Measurements from ENCODE around the gene MRPL11. TPM values are rescaled to one million over a fixed set of nuclear protein-coding genes. Genes with fewer than 3 reads are reported as not detected.

MRPL11 gene
- total and polyA plus RNA-seq, 2 of the 13 experiments (the other 11 are each of a cell fraction or from before 2014, with no cell fraction given) = 72.9 to 176 TPM

- TF ChIP-seq PHB2 (IDR thresholded peaks at IDR 0.05; ENCODE audit: partially characterized antibody) (no peak), TCF7 (IDR thresholded peaks at IDR 0.05; ENCODE audit: low read depth) (no peak), ELF4 (CRISPR knock-in tag; IDR thresholded peaks at IDR 0.05; ENCODE audit: borderline replicate concordance) (no peak), SRF (IDR thresholded peaks at IDR 0.05; ENCODE audit: low read depth, low read length) (no peak), MAX (IDR thresholded peaks at IDR 0.05) (no peak), HIVEP1 (CRISPR knock-in tag; IDR thresholded peaks at IDR 0.05) (no peak), ZNF552 (CRISPR knock-in tag; IDR thresholded peaks at IDR 0.05; ENCODE audit: borderline replicate concordance) (no peak), LCORL (IDR thresholded peaks at IDR 0.05) (no peak), LCORL (CRISPR knock-in tag; IDR thresholded peaks at IDR 0.05) (no peak), TCF7L2 (IDR thresholded peaks at IDR 0.05; ENCODE audit: low read depth, low read length) (no peak), NR1H2 (CRISPR knock-in tag; IDR thresholded peaks at IDR 0.05; ENCODE audit: borderline replicate concordance, low read depth) (no peak), NONO (IDR thresholded peaks at IDR 0.05) (no peak), NONO (CRISPR knock-in tag; conservative IDR thresholded peaks at IDR 0.05) (no peak), IKZF4 (CRISPR knock-in tag; IDR thresholded peaks at IDR 0.05; ENCODE audit: borderline replicate concordance, low read depth, not compliant biosample characterization) (peak; percentile 69), ERF (CRISPR knock-in tag; IDR thresholded peaks at IDR 0.05) (peak; percentile 95), ZSCAN22 (CRISPR knock-in tag; IDR thresholded peaks at IDR 0.05) (no peak), HMGA1 (CRISPR knock-in tag; conservative IDR thresholded peaks at IDR 0.05) (no peak), ADNP (CRISPR knock-in tag; IDR thresholded peaks at IDR 0.05) (no peak), TSC22D2 (CRISPR knock-in tag; IDR thresholded peaks at IDR 0.05; ENCODE audit: borderline replicate concordance) (peak; percentile 98), ZFY (CRISPR knock-in tag; IDR thresholded peaks at IDR 0.05) (peak; percentile 53), ISX (CRISPR knock-in tag; conservative IDR thresholded peaks at IDR 0.05) (peak; percentile 95; the same call in 1 of the 2 replicates), NPAS2 (CRISPR knock-in tag; IDR thresholded peaks at IDR 0.05; ENCODE audit: borderline replicate concordance) (0 out of 2 replicates have a peak, but pooled peaks have one; percentile 49), POGK (CRISPR knock-in tag; conservative IDR thresholded peaks at IDR 0.05) (peak; percentile 54; the same call in 1 of the 2 replicates), ZNF367 (CRISPR knock-in tag; IDR thresholded peaks at IDR 0.05; ENCODE audit: borderline replicate concordance) (peak; percentile 48; the same call in 1 of the 2 replicates)
- TF ChIP-seq, protein P1, sequence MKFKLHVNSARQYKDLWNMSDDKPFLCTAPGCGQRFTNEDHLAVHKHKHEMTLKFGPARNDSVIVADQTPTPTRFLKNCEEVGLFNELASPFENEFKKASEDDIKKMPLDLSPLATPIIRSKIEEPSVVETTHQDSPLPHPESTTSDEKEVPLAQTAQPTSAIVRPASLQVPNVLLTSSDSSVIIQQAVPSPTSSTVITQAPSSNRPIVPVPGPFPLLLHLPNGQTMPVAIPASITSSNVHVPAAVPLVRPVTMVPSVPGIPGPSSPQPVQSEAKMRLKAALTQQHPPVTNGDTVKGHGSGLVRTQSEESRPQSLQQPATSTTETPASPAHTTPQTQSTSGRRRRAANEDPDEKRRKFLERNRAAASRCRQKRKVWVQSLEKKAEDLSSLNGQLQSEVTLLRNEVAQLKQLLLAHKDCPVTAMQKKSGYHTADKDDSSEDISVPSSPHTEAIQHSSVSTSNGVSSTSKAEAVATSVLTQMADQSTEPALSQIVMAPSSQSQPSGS (CRISPR knock-in tag; IDR thresholded peaks at IDR 0.05) = peak; percentile 59; the same call in 1 of the 2 replicates
- TF ChIP-seq, protein P2, sequence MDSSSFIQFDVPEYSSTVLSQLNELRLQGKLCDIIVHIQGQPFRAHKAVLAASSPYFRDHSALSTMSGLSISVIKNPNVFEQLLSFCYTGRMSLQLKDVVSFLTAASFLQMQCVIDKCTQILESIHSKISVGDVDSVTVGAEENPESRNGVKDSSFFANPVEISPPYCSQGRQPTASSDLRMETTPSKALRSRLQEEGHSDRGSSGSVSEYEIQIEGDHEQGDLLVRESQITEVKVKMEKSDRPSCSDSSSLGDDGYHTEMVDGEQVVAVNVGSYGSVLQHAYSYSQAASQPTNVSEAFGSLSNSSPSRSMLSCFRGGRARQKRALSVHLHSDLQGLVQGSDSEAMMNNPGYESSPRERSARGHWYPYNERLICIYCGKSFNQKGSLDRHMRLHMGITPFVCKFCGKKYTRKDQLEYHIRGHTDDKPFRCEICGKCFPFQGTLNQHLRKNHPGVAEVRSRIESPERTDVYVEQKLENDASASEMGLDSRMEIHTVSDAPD (CRISPR knock-in tag; IDR thresholded peaks at IDR 0.05) = no peak
These were observed 20.3 kb downstream of the MRPL11 start (continued) for GRCh38 chr11:66418168-66418985.

All from HepG2 (cell line).